GOT3 (cell line): Measurements from ENCODE around the gene PHTF1.
"Not testable (repeated sequence)": the region's sequence is repeated elsewhere in the genome, so short reads cannot be mapped to it uniquely, and the experiment has no call there.

Experiments
- DNase-seq: peaks from one replicate; lab custom pipeline; 2025; ENCODE audit warnings: mixed read lengths; lab: John Stamatoyannopoulos, UW

PHTF1 gene

GRCh38 chr1:113777561-113777960 is 18.3 kb upstream of the PHTF1 start:
- no peak for DNase-seq

- no peak for DNase-seq
Measured at GRCh38 chr1:113770031-113770430, 10.7 kb upstream of the PHTF1 start.

- DNase-seq: no peak
Measured at GRCh38 chr1:113769601-113769970, 10.3 kb upstream of the PHTF1 start.

GRCh38 chr1:113768916-113769600 is 9.8 kb upstream of the PHTF1 start:
- no peak for DNase-seq

- no peak for DNase-seq
Measured at GRCh38 chr1:113765306-113766230, 6.3 kb upstream of the PHTF1 start.

- no peak for DNase-seq
Measured at GRCh38 chr1:113763661-113764060, 4.4 kb upstream of the PHTF1 start.

- DNase-seq: no peak
Measured at GRCh38 chr1:113761937-113762336, 2.7 kb upstream of the PHTF1 start.

GRCh38 chr1:113760102-113761080 is 1.1 kb upstream of the PHTF1 start:
- no peak for DNase-seq

GRCh38 chr1:113758631-113759332 is 504 bp downstream of the PHTF1 start:
- peak; percentile 16 for DNase-seq

GRCh38 chr1:113756461-113756860 is 2.8 kb downstream of the PHTF1 start:
- DNase-seq: no peak

GRCh38 chr1:113753333-113753732 is 6.0 kb downstream of the PHTF1 start:
- DNase-seq: not testable (repeated sequence)

- no peak for DNase-seq
Measured at GRCh38 chr1:113751516-113751915, 7.8 kb downstream of the PHTF1 start.

- no peak for DNase-seq
Measured at GRCh38 chr1:113751114-113751513, 8.2 kb downstream of the PHTF1 start.

- DNase-seq: no peak
Measured at GRCh38 chr1:113749402-113749801, 9.9 kb downstream of the PHTF1 start.

- DNase-seq: no peak
Measured at GRCh38 chr1:113747376-113747775, 11.9 kb downstream of the PHTF1 start.

GRCh38 chr1:113745425-113745824 is 13.9 kb downstream of the PHTF1 start:
- DNase-seq: no peak

GRCh38 chr1:113744114-113744513 is 15.2 kb downstream of the PHTF1 start:
- DNase-seq: no peak

GRCh38 chr1:113742515-113742914 is 16.8 kb downstream of the PHTF1 start:
- DNase-seq: no peak

GRCh38 chr1:113734357-113735055 is 24.8 kb downstream of the PHTF1 start:
- DNase-seq: no peak

- no peak for DNase-seq
Measured at GRCh38 chr1:113732802-113733201, 26.5 kb downstream of the PHTF1 start.

GRCh38 chr1:113721010-113721409 is 38.3 kb downstream of the PHTF1 start:
- no peak for DNase-seq
